SU-DHL-6 (cell line): ENCODE results near the gene ANO6.

Experiments
- CTCF ChIP-seq: fragments of 200-600 bp; sonication (generic); IDR thresholded peaks from one replicate; pipeline ENCODE4 v1.5.1; 2017; ENCODE audit warnings: antibody characterized with exemption, mild to moderate bottlenecking, low read length, moderate library complexity; ENCODE audit not compliant: insufficient read depth, poor library complexity, severe bottlenecking
- EZH2phosphoT487 ChIP-seq: fragments of 200-600 bp; sonication (generic), shearing (Covaris generic); conservative IDR thresholded peaks from 2 replicates; pipeline ENCODE4 v1.6.1; 2018; ENCODE audit warnings: mild to moderate bottlenecking, antibody characterized with exemption, low read length, moderate library complexity, mixed read lengths

- TF ChIP-seq CTCF (no peak), EZH2phosphoT487 (no peak)
Observed at GRCh38 chr12:45243963-45244362, 28.1 kb downstream of the ANO6 start.
